HepG2 (cell line): ENCODE measurements around the gene LYZL1. TPM values are rescaled to one million over a fixed set of nuclear protein-coding genes. Genes with fewer than 3 reads are reported as not detected.

ENCODE experiments used
- ATAC-seq: fragments of 200-7000 bp; cut with Tn5 transposase; 3 replicates; pipeline ENCODE4 v1.9.1; 2020; ENCODE audit warnings: mild to moderate bottlenecking, moderate library complexity
- BruUV-seq: library from RNA; stranded (reverse); fragments of 400-500 nt; replicated peaks from 2 replicates; lab custom pipeline; 2021; lab: Mats Ljungman, UMichigan
- CTCF ChIA-PET: fragments of 300-600 bp; formaldehyde crosslinking; extraction: SDS; loops from one replicate; lab custom pipeline; 2021; ENCODE audit warnings: low total read pairs, inconsistent platforms, low intra/inter-chr PET ratio; lab: Yijun Ruan, JAX
- POLR2A ChIA-PET: fragments of 350-600 bp; sonication (Branson Sonifier 250); formaldehyde crosslinking; loops from one replicate; lab custom pipeline; 2020; ENCODE audit warnings: antibody characterized with exemption, inconsistent platforms; lab: Yijun Ruan, JAX
- DNase-seq: peaks from one replicate; pipeline ENCODE4 v3.0.0-alpha.2; 2015; ENCODE audit warnings: low spot score
- FAIRE-seq: peaks from 3 replicates; lab custom pipeline; 2011; peaks lifted over from hg19 to GRCh38; lab: Jason Lieb, UNC
- H2AFZ ChIP-seq: one replicate; pipeline ENCODE4 v1.6.1; 2011; ENCODE audit warnings: low read length, inconsistent platforms
- H3K27ac ChIP-seq: fragments of 300-600 bp; 3 replicates; pipeline ENCODE4 v1.8.0; 2011; ENCODE audit warnings: mixed run types, mild to moderate bottlenecking, mixed read lengths, low read length, inconsistent platforms; ENCODE audit not compliant: insufficient read depth; ENCODE audit errors: extremely low read length
- H3K27me3 ChIP-seq, 2 experiments: fragments of 200-600 bp in 1 of 2; 2 replicates in 1 of 2; 3 replicates in 1 of 2; pipeline versions ENCODE4 v1.6.0 to v1.8.0; 2011; ENCODE audit warnings: low read length in 2 of 2, mild to moderate bottlenecking in 2 of 2, moderate library complexity in 2 of 2, inconsistent platforms in 1 of 2; ENCODE audit not compliant: insufficient read depth in 2 of 2, control insufficient read depth in 1 of 2
- H3K36me3 ChIP-seq, 2 experiments: fragments of 200-600 bp in 1 of 2; replicated peaks in 1 of 2; 2 replicates in 1 of 2; 3 replicates in 1 of 2; pipeline versions ENCODE4 v1.5.1 to v1.8.0; 2011; ENCODE audit warnings: low read length in 2 of 2, inconsistent platforms in 1 of 2; ENCODE audit not compliant: insufficient read depth in 2 of 2, control insufficient read depth in 1 of 2
- H3K4me1 ChIP-seq: 2 replicates; pipeline ENCODE4 v1.5.1; 2012; ENCODE audit warnings: low read length, inconsistent platforms; ENCODE audit not compliant: insufficient read depth
- H3K4me2 ChIP-seq: 2 replicates; pipeline ENCODE4 v1.6.0; 2011; ENCODE audit warnings: low read depth, low read length, inconsistent platforms
- H3K4me3 ChIP-seq, 3 experiments: fragments of 200-600 bp in 1 of 3; sonication (generic), shearing (Covaris generic) in 1 of 3; replicated peaks in 1 of 3; 2 replicates each; pipeline ENCODE4 v1.5.1; 2011 to 2016; ENCODE audit warnings: low read length in 3 of 3, inconsistent platforms in 2 of 3, low read depth in 2 of 3, mild to moderate bottlenecking in 2 of 3, control low read depth in 1 of 3, mixed read lengths in 1 of 3; ENCODE audit not compliant: insufficient read depth in 1 of 3
- H3K79me2 ChIP-seq: one replicate; pipeline ENCODE4 v1.6.1; 2011; ENCODE audit warnings: low read length, inconsistent platforms; ENCODE audit not compliant: insufficient read depth
- H3K9ac ChIP-seq: 2 replicates; pipeline ENCODE4 v1.6.0; 2011; ENCODE audit warnings: mild to moderate bottlenecking, low read depth, low read length, inconsistent platforms; ENCODE audit not compliant: insufficient read depth
- H3K9me3 ChIP-seq: 2 replicates; pipeline ENCODE4 v1.5.1; 2012; ENCODE audit warnings: mild to moderate bottlenecking, low read length
- H4K20me1 ChIP-seq: 2 replicates; pipeline ENCODE4 v1.6.0; 2011; ENCODE audit warnings: inconsistent platforms, mild to moderate bottlenecking, low read length, moderate library complexity; ENCODE audit not compliant: insufficient read depth
- CBX1 ChIP-seq: IDR thresholded peaks from one replicate; pipeline ENCODE4 v1.6.1; 2016; ENCODE audit warnings: antibody characterized with exemption, low read depth
- LCORL ChIP-seq, 2 experiments: fragments of 450-650 bp in 1 of 2; sonication (generic) in 1 of 2; formaldehyde crosslinking in 1 of 2; IDR thresholded peaks; 2 replicates each; pipeline versions ENCODE4 v1.5.0 to v1.6.1; 2017 to 2020; ENCODE audit warnings: antibody characterized with exemption in 1 of 2, missing genetic modification reagents in 1 of 2
- MTF1 ChIP-seq: sonication (generic); formaldehyde crosslinking; IDR thresholded peaks from 2 replicates; pipeline ENCODE4 v1.5.0; 2020; ENCODE audit warnings: missing genetic modification reagents
- MZF1 ChIP-seq: sonication (generic); formaldehyde crosslinking; IDR thresholded peaks from 2 replicates; pipeline ENCODE4 v1.8.1; 2023; ENCODE audit warnings: mild to moderate bottlenecking, missing genetic modification reagents, borderline replicate concordance
- REL ChIP-seq: sonication (generic); formaldehyde crosslinking; conservative IDR thresholded peaks from 2 replicates; pipeline ENCODE4 v1.8.0; 2022; ENCODE audit warnings: mild to moderate bottlenecking, missing genetic modification reagents, moderate library complexity
- TERF1 ChIP-seq: sonication (generic); formaldehyde crosslinking; IDR thresholded peaks from 2 replicates; pipeline ENCODE4 v1.8.0; 2022; ENCODE audit warnings: mild to moderate bottlenecking, missing genetic modification reagents, moderate library complexity
- THRA ChIP-seq: sonication (generic); formaldehyde crosslinking; IDR thresholded peaks from 2 replicates; pipeline ENCODE4 v1.4.0; 2020; ENCODE audit warnings: missing genetic modification reagents, borderline replicate concordance
- TP53 ChIP-seq: sonication (generic); formaldehyde crosslinking; conservative IDR thresholded peaks from 2 replicates; pipeline ENCODE4 v1.4.0; 2020; ENCODE audit warnings: missing genetic modification reagents
- ZNF280D ChIP-seq: sonication (generic); formaldehyde crosslinking; IDR thresholded peaks from 2 replicates; pipeline ENCODE4 v1.5.1; 2020; ENCODE audit warnings: mild to moderate bottlenecking, missing genetic modification reagents
- ZNF691 ChIP-seq: sonication (generic); formaldehyde crosslinking; IDR thresholded peaks from 2 replicates; pipeline ENCODE4 v1.4.0; 2020; ENCODE audit warnings: missing genetic modification reagents, low read depth, mild to moderate bottlenecking, borderline replicate concordance
- ZSCAN21 ChIP-seq: sonication (generic); formaldehyde crosslinking; IDR thresholded peaks from 2 replicates; pipeline ENCODE4 v1.8.0; 2022; ENCODE audit warnings: mild to moderate bottlenecking, missing genetic modification reagents, moderate library complexity, borderline replicate concordance
- WGBS: methylation state at CpG from one replicate; pipeline ENCODE4 v1.1.6; 2017; ENCODE audit warnings: low lambda C conversion rate; 5-methylcytosine and 5-hydroxymethylcytosine counted together
- in situ Hi-C: cut with HindIII; loops from 2 replicates; pipeline ENCODE4 v1.10.0; 2017; ENCODE audit warnings: low pct_unique_long_range_greater_than_20kb; ENCODE audit not compliant: extremely low pct_ligation_motif_present
- intact Hi-C: fragments of 100-400 bp; cut with micrococcal nuclease; formaldehyde crosslinking; loops from one replicate; pipeline ENCODE4 v1.10.0; 2022; ENCODE audit not compliant: unreplicated experiment
- polyA plus RNA-seq, 8 experiments: library from polyadenylated mRNA; depleted of rRNA in 3 of 8; stranded (reverse) in 7 of 8; unstranded in 1 of 8; fragments of >200 nt; fragmentation: Illumina TruSeq in 4 of 8; extraction: Trizol in 4 of 8; gene quantifications; 2 replicates each; pipeline versions ENCODE4 v1.2.1 to v1.2.3, GENCODE V29; 2011 to 2016; ENCODE audit warnings: low read depth in 4 of 8, missing spikeins in 1 of 8, mixed read lengths in 1 of 8; ENCODE audit not compliant: insufficient read depth in 1 of 8
- total RNA-seq, 5 experiments: library from RNA; depleted of rRNA; stranded (reverse); fragments of >200 nt; fragmentation: Illumina TruSeq; extraction: Trizol; gene quantifications; 2 replicates each; pipeline ENCODE4 v1.2.3, GENCODE V29; 2016; ENCODE audit warnings: low read depth in 1 of 5
- TF ChIP-seq, protein P1 (sequence below): sonication (generic); formaldehyde crosslinking; IDR thresholded peaks from 2 replicates; pipeline ENCODE4 v1.8.1; 2023; ENCODE audit warnings: mild to moderate bottlenecking, moderate library complexity, missing genetic modification reagents
- TF ChIP-seq, protein P2 (sequence below): sonication (generic); formaldehyde crosslinking; IDR thresholded peaks from 2 replicates; pipeline ENCODE4 v1.4.0; 2020; ENCODE audit warnings: mild to moderate bottlenecking, missing genetic modification reagents

Gene LYZL1
- total and polyA plus RNA-seq, 2 of the 13 experiments (the other 11 are each of a cell fraction or from before 2014, with no cell fraction given): not detected

DNA sequence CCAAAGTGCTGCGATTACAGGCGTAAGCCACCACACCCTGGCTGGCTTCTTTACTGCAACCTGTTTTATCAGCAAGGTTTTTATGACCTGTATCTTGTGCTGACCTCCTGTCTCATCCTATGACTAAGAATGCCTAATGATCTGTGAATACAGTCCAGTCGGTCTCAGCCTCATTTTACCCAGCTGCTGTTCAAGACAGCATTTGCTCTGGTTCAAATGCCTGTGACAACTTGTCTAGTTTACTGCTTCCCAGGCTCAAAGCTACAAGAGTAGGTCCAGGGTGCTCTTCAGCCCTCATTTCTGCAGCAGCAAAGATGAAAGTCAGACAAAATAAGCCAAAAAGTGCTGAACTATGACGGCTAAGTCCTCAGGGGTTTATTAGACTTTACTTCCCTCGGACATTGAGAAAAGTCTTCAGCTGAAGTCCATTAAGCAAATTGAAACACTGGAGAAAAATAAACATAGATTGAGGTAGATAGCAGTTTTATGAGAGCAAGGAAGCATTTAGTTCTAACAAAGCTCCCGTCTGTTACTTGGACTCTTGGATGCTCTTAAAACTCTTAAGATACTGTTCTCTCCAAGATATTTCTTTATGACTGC, 12.5 kb upstream of the LYZL1 start:
- POLR2A ChIA-PET: no interaction called here
- no peak for ATAC-seq
- WGBS: 61% methylated on average over 6 of the region's 6 CpGs

More for the DNA sequence above, 12.5 kb upstream of the LYZL1 start:
- in situ Hi-C loops: no loop called here
- Histone ChIP-seq H3K27me3 (peaks cover 0 to 14% of the 10 kb centered on the region in 2 experiments; a peak in 3 of 5 replicates), H3K4me2 (no peak overlapping the region), H3K4me1 (no peaks in the 10 kb centered on the region), H4K20me1 (no peaks in the 10 kb centered on the region), H3K79me2 (no peaks in the 10 kb centered on the region), H3K27ac (no peak overlapping the region), H3K9ac (no peak overlapping the region), H3K9me3 (no peaks in the 10 kb centered on the region), H2AFZ (no peak overlapping the region), H3K4me3 (no peak overlapping the region), H3K36me3 (no peaks in the 10 kb centered on the region)
- DNase-seq (no peak), FAIRE-seq (no peak)
- no peak for TF ChIP-seq ZNF280D (CRISPR knock-in tag)
- TF ChIP-seq TP53 (CRISPR knock-in tag): no peak
- no peak for TF ChIP-seq TERF1
- TF ChIP-seq CBX1: no peak
- no peak for TF ChIP-seq MTF1 (CRISPR knock-in tag)
- no peak for TF ChIP-seq ZSCAN21 (CRISPR knock-in tag)
- no peak for TF ChIP-seq MZF1 (CRISPR knock-in tag)
- no peak for TF ChIP-seq ZNF691 (CRISPR knock-in tag)
- TF ChIP-seq, protein P1, sequence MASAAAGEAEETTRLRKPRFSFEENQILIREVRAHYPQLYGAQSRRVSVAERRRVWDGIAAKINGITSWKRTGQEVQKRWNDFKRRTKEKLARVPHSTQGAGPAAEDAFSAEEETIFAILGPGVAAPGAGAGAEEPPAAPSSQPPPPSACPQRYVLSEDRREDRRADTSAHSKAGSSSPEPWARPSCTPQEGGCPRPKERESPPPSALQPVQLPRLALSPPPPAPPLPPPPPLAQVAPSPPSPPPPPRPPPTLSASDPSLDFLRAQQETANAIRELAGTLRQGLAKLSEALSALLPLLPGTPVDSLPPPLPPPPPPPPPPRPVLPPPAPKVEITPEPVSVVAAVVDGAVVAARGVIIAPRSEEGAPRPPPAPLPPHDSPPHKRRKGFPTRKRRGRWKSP (CRISPR knock-in tag): no peak
- TF ChIP-seq REL (CRISPR knock-in tag): no peak
- TF ChIP-seq THRA (CRISPR knock-in tag): no peak
- no peak for TF ChIP-seq LCORL (IDR thresholded peaks at IDR 0.05)
- no peak for TF ChIP-seq LCORL (CRISPR knock-in tag; IDR thresholded peaks at IDR 0.05)
- TF ChIP-seq, protein P2, sequence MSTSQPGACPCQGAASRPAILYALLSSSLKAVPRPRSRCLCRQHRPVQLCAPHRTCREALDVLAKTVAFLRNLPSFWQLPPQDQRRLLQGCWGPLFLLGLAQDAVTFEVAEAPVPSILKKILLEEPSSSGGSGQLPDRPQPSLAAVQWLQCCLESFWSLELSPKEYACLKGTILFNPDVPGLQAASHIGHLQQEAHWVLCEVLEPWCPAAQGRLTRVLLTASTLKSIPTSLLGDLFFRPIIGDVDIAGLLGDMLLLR (CRISPR knock-in tag): no peak
- CTCF ChIA-PET: no interaction called here
- intact Hi-C loops: no loop called here
- no TSS peak for BruUV-seq
